ENCODE data around the gene TCFL5.
A peak's percentile ranks its signal among the peaks of the same experiment; 100 is the strongest.

TCFL5 gene

DNA sequence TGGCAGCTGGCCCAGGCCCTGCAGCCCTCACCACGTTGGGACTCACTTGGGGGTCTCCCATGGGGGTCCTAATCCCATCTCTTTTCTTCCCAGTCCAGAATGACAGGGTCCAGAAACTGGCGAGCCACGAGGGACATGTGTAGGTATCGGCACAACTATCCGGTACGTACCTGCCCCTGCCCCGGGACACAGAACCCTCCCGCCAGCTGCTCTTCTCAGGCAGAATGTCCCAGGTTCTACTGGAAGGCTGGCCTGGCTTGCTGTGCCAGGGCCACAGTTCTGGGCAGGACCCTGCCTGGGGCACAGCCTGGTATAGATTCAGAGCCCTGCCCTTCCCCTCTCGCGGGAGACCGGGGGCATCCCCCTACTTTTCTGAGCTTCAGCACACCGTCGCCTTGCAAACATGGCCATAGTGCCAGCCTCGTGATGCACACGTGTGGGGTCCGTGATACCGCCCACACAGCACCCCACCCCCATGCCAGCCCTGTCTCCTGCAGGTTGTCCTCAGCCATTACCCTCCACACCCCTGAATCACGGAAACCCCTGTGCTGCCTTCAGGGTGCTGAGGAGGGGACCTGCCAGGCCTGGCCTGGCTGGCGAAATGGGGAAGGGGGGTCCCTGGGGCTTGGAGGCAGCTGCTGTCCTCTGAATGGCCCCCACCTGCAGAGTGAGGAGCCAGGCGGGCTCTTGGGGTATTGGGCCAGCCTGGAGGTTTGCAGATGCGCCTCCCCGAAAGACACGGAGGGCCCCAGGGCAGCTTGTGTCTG, 54.0 kb downstream of the TCFL5 start:
- Histone ChIP-seq H3K27me3 (ENCODE audit: insufficient read depth, low read length) (peaks cover 11% of the 10 kb centered on the region), H3K9ac (ENCODE audit: low read depth, low read length) (no peak overlapping the region), H3K4me1 (ENCODE audit: insufficient read depth, low read length) (peaks cover 3% of the 10 kb centered on the region; the same call in 1 of the 2 replicates), H3K9me3 (ENCODE audit: insufficient read depth, low read depth, low read length) (no peaks in the 10 kb centered on the region), H3K4me3 (ENCODE audit: low read length) (no peak overlapping the region), H3K27ac (ENCODE audit: low read length) (no peak overlapping the region), H3K36me3 (ENCODE audit: insufficient read depth, low read depth, low read length) (peaks cover 19% of the 10 kb centered on the region)

DNA sequence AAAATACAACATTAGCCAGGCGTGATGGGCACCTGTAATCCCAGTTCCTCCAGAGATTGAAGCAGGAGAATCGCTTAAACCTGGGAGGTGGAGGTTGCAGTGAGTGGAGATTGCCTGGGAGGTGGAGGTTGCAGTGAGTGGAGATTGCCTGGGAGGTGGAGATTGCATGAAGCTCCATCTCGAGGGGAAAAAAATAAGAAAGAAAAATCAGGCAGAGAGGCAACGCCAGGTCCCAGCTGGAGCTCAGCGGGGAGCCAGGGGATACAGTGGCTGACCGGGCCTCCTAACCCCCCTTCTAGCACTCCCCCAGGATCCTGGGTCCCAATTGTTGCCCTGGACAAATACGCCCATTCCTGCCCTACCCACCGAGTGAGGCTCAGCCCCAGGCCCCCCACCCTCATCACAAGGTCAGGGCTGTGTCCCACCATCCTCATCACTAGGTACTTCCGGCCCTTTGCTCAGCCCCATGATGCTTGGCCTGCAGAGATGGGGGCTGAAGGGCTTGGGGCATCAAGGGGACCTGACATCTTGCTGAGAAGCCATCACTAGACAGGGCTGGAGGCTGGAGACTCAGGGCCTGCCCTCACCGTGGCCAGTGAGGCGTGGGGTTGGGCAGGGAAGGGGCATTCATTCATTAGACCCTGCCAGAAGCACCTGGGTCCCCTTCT, 55.1 kb downstream of the TCFL5 start:
- Histone ChIP-seq H3K9me3 (ENCODE audit: insufficient read depth, low read depth, low read length) (no peaks in the 10 kb centered on the region), H3K36me3 (ENCODE audit: insufficient read depth, low read depth, low read length) (peaks cover 18% of the 10 kb centered on the region), H3K4me1 (ENCODE audit: insufficient read depth, low read length) (peaks cover 3% of the 10 kb centered on the region; the same call in 1 of the 2 replicates), H3K9ac (ENCODE audit: low read depth, low read length) (no peak overlapping the region), H3K4me3 (ENCODE audit: low read length) (no peak overlapping the region), H3K27me3 (ENCODE audit: insufficient read depth, low read length) (peaks cover 11% of the 10 kb centered on the region), H3K27ac (ENCODE audit: low read length) (no peak overlapping the region)

- Histone ChIP-seq H3K4me1 (ENCODE audit: insufficient read depth, low read length) (peaks cover 3% of the 10 kb centered on the region; the same call in 1 of the 2 replicates), H3K9ac (ENCODE audit: low read depth, low read length) (no peak overlapping the region), H3K4me3 (ENCODE audit: low read length) (peak overlapping the region; percentile 65; the same call in 1 of the 2 replicates), H3K9me3 (ENCODE audit: insufficient read depth, low read depth, low read length) (no peaks in the 10 kb centered on the region), H3K27me3 (ENCODE audit: insufficient read depth, low read length) (peaks cover 11% of the 10 kb centered on the region), H3K27ac (ENCODE audit: low read length) (no peak overlapping the region), H3K36me3 (ENCODE audit: insufficient read depth, low read depth, low read length) (peaks cover 24% of the 10 kb centered on the region)
Measured at GRCh38 chr20:62805711-62806382, 55.8 kb downstream of the TCFL5 start.

- peaks cover 27% of the 10 kb centered on the region for H3K36me3 ChIP-seq (ENCODE audit: insufficient read depth, low read depth, low read length)
- peaks cover 3% of the 10 kb centered on the region; the same call in 1 of the 2 replicates for H3K4me1 ChIP-seq (ENCODE audit: insufficient read depth, low read length)
- H3K9me3 ChIP-seq (ENCODE audit: insufficient read depth, low read depth, low read length) = no peaks in the 10 kb centered on the region
- no peak overlapping the region for H3K9ac ChIP-seq (ENCODE audit: low read depth, low read length)
- H3K4me3 ChIP-seq (ENCODE audit: low read length) = peak overlapping the region; percentile 74; the same call in 1 of the 2 replicates
- no peak overlapping the region for H3K27ac ChIP-seq (ENCODE audit: low read length)
- peaks cover 11% of the 10 kb centered on the region for H3K27me3 ChIP-seq (ENCODE audit: insufficient read depth, low read length)
Measured at GRCh38 chr20:62805155-62805710, 56.4 kb downstream of the TCFL5 start.

GRCh38 chr20:62804627-62805154, 56.9 kb downstream of the TCFL5 start, which contains the start of gene OGFR:
OGFR (plus strand) TSS chr20:62804835; CDS start chr20:62804860, 25 bp downstream.
- Histone ChIP-seq H3K27ac (ENCODE audit: low read length) (no peak within 1 kb of the TSS), H3K9ac (ENCODE audit: low read depth, low read length) (no peak within 1 kb of the TSS)

GRCh38 chr20:62804021-62804626, 57.5 kb downstream of the TCFL5 start:
- Histone ChIP-seq H3K9ac (ENCODE audit: low read depth, low read length) (no peak overlapping the region), H3K27ac (ENCODE audit: low read length) (no peak overlapping the region), H3K27me3 (ENCODE audit: insufficient read depth, low read length) (peaks cover 11% of the 10 kb centered on the region)

More at GRCh38 chr20:62804627-62805154, 56.9 kb downstream of the TCFL5 start, which contains the start of gene OGFR:
- Histone ChIP-seq H3K36me3 (ENCODE audit: insufficient read depth, low read depth, low read length) (peaks cover 27% of the 10 kb centered on the region), H3K27me3 (ENCODE audit: insufficient read depth, low read length) (peaks cover 11% of the 10 kb centered on the region), H3K4me3 (ENCODE audit: low read length) (peak within 1 kb of the TSS; percentile 74), H3K4me1 (ENCODE audit: insufficient read depth, low read length) (peaks cover 3% of the 10 kb centered on the region; the same call in 1 of the 2 replicates), H3K9me3 (ENCODE audit: insufficient read depth, low read depth, low read length) (no peaks in the 10 kb centered on the region)

DNA sequence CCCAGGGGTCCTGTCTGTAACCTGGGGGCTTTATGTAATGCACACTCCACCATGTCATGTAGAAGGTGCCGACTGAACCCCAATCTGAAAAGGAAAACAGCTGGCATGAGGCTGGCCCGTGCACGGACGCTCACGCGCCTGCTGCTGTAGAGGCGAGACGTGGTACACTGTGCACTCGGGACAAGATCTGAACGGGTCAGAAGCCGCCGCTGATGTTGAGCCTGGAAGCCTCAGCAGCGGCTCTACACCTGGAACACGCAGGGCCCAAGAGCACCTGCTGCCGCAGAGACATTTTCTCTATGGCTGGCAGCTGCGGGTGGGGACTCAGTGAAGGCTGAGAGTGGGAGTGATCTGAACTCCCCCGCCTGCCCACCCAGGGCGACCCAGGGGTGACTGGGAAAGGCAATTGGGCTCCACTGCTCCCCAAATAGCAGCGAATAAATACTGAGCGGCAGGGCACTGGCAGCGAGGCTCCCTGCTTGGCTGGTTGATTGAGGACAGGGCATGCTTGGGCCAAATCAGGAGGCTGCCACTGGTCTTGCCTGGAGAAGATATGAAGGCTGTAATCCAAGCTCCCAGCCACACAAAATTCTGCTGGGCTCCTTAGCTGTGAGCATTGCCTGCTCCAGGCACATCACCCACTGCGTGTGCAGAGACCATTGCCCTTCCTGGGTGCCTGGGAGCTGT, 59.5 kb downstream of the TCFL5 start:
- H3K27me3 ChIP-seq (ENCODE audit: insufficient read depth, low read length) = peaks cover 11% of the 10 kb centered on the region
- no peaks in the 10 kb centered on the region for H3K9me3 ChIP-seq (ENCODE audit: insufficient read depth, low read depth, low read length)
- H3K27ac ChIP-seq (ENCODE audit: low read length) = no peak overlapping the region
- peaks cover 33% of the 10 kb centered on the region for H3K36me3 ChIP-seq (ENCODE audit: insufficient read depth, low read depth, low read length)
- no peak overlapping the region for H3K4me3 ChIP-seq (ENCODE audit: low read length)
- H3K9ac ChIP-seq (ENCODE audit: low read depth, low read length) = no peak overlapping the region
- peaks cover 3% of the 10 kb centered on the region; the same call in 1 of the 2 replicates for H3K4me1 ChIP-seq (ENCODE audit: insufficient read depth, low read length)

More at GRCh38 chr20:62804021-62804626, 57.5 kb downstream of the TCFL5 start:
- peaks cover 27% of the 10 kb centered on the region for H3K36me3 ChIP-seq (ENCODE audit: insufficient read depth, low read depth, low read length)
- H3K9me3 ChIP-seq (ENCODE audit: insufficient read depth, low read depth, low read length) = no peaks in the 10 kb centered on the region
- H3K4me1 ChIP-seq (ENCODE audit: insufficient read depth, low read length) = peaks cover 3% of the 10 kb centered on the region; the same call in 1 of the 2 replicates
- peak overlapping the region; percentile 59; the same call in 1 of the 2 replicates for H3K4me3 ChIP-seq (ENCODE audit: low read length)

DNA sequence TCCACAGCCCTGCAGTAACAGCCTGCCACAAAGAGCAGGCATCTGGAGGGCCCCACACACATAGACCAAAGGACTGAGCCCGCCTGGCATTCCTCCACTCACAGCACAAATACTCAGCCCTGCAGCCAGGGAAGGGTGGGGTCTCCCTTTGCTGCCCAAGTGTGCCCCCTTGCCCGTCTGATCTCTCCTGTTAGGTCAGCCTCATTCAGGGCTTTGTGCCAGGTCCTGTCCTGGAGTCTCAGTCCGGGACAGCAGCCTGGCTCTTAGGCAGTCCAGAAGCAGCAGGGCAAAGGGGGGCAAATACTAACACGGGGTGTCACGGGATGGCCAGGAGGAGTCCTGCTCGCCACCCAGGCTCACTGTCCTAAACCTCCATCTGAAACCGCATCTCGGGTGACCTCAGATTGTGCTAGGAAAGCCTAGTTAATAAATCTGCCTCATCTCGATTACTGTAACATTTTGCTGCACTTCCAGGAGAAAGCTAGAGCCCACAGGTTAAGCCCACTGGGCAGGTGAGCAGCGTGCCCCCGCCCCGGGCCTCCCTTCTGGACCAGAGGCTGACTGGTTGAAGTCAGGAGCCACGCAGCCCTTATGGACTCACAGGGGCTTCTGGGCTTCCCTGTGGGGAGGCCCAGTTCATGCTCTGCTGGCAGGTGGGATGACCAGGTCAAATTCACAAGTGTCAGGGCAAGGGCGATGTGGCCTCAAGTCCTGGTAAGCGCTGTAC, 60.2 kb downstream of the TCFL5 start:
- Histone ChIP-seq H3K36me3 (ENCODE audit: insufficient read depth, low read depth, low read length) (peaks cover 33% of the 10 kb centered on the region), H3K4me1 (ENCODE audit: insufficient read depth, low read length) (peaks cover 3% of the 10 kb centered on the region; the same call in 1 of the 2 replicates), H3K27me3 (ENCODE audit: insufficient read depth, low read length) (peaks cover 11% of the 10 kb centered on the region), H3K9ac (ENCODE audit: low read depth, low read length) (no peak overlapping the region), H3K9me3 (ENCODE audit: insufficient read depth, low read depth, low read length) (no peaks in the 10 kb centered on the region), H3K4me3 (ENCODE audit: low read length) (no peak overlapping the region), H3K27ac (ENCODE audit: low read length) (no peak overlapping the region)

DNA sequence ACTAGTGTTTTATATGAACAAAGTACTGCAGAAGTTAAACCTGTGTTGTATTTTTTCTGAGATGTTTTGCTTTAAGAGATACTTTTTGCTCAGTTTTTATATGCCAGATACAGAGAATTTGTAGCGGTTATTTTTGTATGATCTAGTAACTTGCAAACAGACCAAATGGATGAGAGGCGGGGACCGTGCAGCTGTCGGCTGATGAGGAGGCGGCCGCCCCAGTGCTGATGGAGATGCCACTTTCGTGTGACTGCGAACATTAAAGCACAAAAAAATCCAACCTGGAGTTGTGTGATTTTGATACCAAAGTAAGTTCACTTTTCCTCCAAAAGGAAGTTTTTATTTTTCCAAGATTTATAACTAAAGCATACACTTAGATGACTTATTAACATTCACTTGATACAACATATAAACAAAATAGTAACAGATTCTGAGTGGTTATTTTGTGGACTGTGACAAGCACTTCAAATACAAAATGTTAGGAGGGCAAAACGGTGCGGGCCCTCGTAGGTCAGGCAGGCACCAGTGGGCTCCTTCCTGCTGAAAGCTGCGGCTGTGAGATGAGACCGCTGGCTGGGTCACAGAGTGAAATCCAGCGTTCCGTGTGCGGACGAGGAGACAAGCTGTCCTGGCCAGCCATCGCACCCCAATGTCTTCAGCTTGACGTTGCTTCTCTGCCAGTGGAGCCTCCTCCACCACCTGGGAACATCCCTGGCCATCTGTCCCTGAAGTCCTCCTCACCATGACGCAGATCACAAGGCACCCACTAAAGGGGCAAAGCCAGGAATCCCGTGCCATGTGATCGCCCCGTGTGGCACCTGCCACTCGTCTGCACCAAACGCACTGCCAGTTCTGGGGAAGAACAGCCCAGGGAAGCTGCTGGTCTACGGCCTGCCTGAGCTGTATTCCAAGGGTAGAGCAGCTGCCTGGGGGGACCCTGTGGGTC, 61.0 kb downstream of the TCFL5 start:
- Histone ChIP-seq H3K27ac (ENCODE audit: low read length) (no peak overlapping the region), H3K9ac (ENCODE audit: low read depth, low read length) (no peak overlapping the region), H3K9me3 (ENCODE audit: insufficient read depth, low read depth, low read length) (no peaks in the 10 kb centered on the region), H3K4me1 (ENCODE audit: insufficient read depth, low read length) (peaks cover 3% of the 10 kb centered on the region; the same call in 1 of the 2 replicates), H3K4me3 (ENCODE audit: low read length) (no peak overlapping the region), H3K27me3 (ENCODE audit: insufficient read depth, low read length) (peaks cover 17% of the 10 kb centered on the region), H3K36me3 (ENCODE audit: insufficient read depth, low read depth, low read length) (peaks cover 33% of the 10 kb centered on the region)

All from iPS-20b (cell line).